Measurements from ENCODE around the gene CTSA. TPM values are rescaled to one million over a fixed set of nuclear protein-coding genes. Genes with fewer than 3 reads are reported as not detected.

CTSA gene
- total RNA-seq, 1 donor from 2014 or later = 92.1 TPM

DNA sequence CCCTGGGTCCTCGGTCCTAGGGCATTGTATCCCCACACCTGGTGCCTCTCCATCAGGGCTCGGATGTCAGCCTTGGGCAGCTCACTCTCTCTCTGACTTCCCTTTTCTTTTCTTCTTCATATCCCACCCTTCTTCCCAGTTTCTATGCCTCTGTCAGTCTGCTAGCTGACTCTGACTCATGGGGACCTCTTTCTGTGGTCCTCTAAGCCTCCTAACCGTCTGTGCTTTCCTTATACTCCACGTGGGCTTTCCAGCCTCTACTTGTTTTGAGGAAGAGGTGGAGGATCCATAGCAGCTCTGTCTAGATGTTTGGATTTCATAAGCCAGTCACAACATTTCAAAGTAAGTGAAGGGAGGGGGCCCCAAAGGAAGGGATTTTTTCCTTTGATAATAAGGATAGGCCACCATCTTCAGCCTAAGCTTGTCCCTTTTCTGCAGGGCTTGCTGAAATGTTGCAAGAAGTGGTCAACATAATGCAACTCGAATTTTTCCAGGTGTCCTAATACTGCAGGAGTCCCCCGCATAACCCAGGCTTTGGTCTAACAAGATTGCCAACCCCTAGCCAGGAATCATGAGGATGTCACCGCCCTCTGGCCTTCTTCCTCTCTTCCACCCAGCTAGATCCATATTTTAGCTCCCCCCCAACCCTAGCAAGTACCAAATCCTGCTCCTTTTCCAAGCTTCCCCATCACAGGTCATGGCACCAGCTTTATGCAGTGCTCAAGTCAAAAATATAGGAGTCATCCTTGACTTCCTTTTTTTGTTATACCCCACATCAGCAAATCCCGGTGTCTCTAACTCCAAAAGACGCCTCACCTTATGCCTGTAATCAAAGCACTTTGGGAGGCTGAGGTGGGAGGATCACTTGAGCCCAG lies 29.6 kb downstream of the CTSA start:
- Mint-ChIP-seq H3K27ac (no peak overlapping the region), H3K4me3 (ENCODE audit: low read depth) (no peak overlapping the region), H3K36me3 (ENCODE audit: insufficient read depth) (no peaks in the 10 kb centered on the region), H3K4me1 (ENCODE audit: low read depth) (no peaks in the 10 kb centered on the region), H3K9me3 (ENCODE audit: low read depth) (no peaks in the 10 kb centered on the region), H3K27me3 (peaks cover 13% of the 10 kb centered on the region)
- TF ChIP-seq, protein P1, sequence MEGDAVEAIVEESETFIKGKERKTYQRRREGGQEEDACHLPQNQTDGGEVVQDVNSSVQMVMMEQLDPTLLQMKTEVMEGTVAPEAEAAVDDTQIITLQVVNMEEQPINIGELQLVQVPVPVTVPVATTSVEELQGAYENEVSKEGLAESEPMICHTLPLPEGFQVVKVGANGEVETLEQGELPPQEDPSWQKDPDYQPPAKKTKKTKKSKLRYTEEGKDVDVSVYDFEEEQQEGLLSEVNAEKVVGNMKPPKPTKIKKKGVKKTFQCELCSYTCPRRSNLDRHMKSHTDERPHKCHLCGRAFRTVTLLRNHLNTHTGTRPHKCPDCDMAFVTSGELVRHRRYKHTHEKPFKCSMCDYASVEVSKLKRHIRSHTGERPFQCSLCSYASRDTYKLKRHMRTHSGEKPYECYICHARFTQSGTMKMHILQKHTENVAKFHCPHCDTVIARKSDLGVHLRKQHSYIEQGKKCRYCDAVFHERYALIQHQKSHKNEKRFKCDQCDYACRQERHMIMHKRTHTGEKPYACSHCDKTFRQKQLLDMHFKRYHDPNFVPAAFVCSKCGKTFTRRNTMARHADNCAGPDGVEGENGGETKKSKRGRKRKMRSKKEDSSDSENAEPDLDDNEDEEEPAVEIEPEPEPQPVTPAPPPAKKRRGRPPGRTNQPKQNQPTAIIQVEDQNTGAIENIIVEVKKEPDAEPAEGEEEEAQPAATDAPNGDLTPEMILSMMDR (IDR thresholded peaks at IDR 0.05; ENCODE audit: unreplicated experiment) = no peak
- DNase-seq (ENCODE audit: low spot score, unreplicated experiment) = no peak

DNA sequence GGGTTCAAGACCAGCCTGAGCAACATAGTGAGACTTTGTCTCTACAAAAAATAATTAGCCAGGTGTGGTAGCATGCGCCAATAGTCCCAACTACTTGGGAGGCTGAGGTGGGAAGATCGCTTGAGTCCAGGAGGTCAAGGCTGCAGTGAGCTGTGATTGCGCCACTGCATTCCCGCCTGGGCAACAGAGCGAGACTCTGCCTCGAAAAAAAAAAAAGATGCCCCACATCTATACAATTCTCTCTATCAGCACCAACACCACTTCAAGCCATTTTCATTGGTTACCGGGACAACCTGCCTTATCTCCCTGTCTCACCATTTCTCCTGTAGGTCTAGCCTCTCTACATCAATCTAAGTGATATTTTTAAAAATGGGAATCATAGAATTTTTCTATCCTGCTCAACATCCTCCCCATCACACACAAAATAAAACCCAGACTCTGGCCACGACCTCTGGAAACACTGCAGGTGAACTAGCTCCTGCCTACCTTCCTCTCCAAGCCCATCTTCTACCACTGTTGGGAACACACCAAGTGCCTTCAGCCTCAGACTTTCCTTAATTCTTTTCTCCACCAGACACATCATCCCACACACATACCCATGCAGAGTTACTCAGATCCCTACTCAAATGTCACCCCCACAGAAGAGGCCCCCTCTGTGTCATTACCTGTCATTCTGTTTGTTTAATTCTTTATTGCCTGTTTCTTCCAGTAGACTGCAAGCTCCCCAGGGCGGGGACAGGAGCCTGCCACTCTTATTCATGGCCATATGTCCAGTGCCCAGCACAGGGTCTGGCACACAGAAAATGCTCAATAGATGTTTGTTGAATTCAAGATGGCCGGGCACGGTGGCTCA lies 30.4 kb downstream of the CTSA start:
- Mint-ChIP-seq H3K27me3 (peaks cover 13% of the 10 kb centered on the region), H3K36me3 (ENCODE audit: insufficient read depth) (no peaks in the 10 kb centered on the region), H3K27ac (no peak overlapping the region), H3K4me1 (ENCODE audit: low read depth) (no peaks in the 10 kb centered on the region), H3K4me3 (ENCODE audit: low read depth) (no peak overlapping the region), H3K9me3 (ENCODE audit: low read depth) (no peaks in the 10 kb centered on the region)
- no peak for DNase-seq (ENCODE audit: low spot score, unreplicated experiment)
- TF ChIP-seq, protein P1 (IDR thresholded peaks at IDR 0.05; ENCODE audit: unreplicated experiment) = no peak

DNA sequence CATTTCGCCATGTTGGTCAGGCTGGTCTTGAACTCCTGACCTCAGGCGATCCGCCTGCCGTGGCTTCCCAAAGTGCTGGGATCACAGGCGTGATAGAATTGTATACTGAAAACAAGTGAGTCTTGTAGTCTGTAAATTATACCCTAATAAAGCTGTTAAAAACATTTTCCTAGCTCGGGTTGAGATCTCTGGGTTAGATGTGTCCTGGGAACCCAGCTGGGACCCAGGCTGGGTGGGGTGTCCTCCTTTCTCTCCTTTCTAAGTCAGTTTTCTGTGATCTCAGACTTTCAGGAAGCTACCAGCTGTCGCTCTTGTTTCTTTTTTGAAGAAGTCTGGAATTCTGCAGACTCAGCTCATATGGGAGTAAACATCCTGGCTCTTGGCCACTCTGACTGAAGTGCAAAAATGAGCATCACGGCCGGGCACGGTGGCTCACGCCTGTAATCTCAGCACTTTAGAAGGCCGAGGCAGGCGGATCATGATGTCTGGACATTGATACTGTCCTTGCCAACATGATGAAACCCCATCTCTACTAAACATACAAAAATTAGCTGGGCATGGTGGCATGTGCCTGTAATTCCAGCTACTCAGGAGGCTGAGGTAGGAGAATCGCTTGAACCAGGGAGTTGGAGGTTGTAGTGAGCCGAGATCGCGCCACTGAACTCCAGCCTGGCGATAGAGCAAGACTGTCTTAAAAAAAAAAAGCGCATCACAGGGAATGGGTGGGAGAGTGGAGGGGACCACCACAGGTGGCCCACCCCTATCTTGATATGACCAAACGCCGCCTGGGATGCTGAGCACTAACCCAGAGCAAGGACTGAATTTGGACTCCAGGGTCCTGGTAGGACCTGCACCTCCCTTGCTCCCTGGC lies 33.5 kb downstream of the CTSA start:
- DNase-seq (ENCODE audit: low spot score, unreplicated experiment) = no peak
- Mint-ChIP-seq H3K4me1 (ENCODE audit: low read depth) (peaks cover 5% of the 10 kb centered on the region), H3K9me3 (ENCODE audit: low read depth) (no peaks in the 10 kb centered on the region), H3K4me3 (ENCODE audit: low read depth) (no peak overlapping the region), H3K27ac (no peak overlapping the region), H3K27me3 (peaks cover 13% of the 10 kb centered on the region), H3K36me3 (ENCODE audit: insufficient read depth) (no peaks in the 10 kb centered on the region)
- TF ChIP-seq, protein P1 (IDR thresholded peaks at IDR 0.05; ENCODE audit: unreplicated experiment) = no peak

DNA sequence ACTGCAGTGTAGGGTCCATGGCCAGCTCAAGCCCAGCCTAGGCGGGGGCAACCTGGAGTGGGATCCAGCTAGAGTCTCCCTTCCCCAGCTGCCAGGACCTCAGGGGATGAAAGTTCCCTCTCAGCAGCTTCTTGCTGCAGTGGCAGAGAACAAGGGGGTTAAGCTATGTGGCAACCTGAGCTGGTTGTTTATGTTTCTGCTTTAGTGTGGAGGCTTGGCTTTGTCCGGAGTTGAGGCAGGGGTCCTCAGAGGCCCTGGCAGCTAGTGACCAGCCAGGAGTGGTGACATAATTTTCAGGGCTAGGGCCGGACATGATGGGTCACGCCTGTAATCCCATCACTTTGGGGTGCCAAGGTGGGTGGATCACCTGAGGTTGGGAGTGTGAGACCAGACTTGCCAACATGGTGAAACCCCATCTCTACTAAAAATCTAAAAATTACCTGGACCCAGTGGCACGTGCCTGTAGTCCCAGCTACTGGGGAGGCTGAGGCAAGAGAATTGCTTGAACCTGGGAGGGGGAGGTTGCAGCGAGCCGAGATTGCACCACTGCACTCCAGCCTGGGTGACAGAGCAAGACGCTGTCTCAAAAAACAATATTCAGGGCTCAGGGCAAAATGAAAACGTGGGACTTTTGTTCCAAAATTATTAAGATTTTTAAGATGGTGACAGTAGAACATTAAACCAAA lies 34.8 kb downstream of the CTSA start:
- no peak overlapping the region for H3K27ac Mint-ChIP-seq

More for the DNA sequence above, 34.8 kb downstream of the CTSA start:
- DNase-seq (ENCODE audit: low spot score, unreplicated experiment) = no peak
- Mint-ChIP-seq H3K36me3 (ENCODE audit: insufficient read depth) (no peaks in the 10 kb centered on the region), H3K27me3 (peaks cover 5% of the 10 kb centered on the region), H3K4me3 (ENCODE audit: low read depth) (no peak overlapping the region), H3K9me3 (ENCODE audit: low read depth) (no peaks in the 10 kb centered on the region), H3K4me1 (ENCODE audit: low read depth) (peaks cover 5% of the 10 kb centered on the region)
- TF ChIP-seq, protein P1 (IDR thresholded peaks at IDR 0.05; ENCODE audit: unreplicated experiment) = no peak
